GM23338 (cell line): Measurements from ENCODE around the gene NDUFAF7. TPM values are rescaled to one million over a fixed set of nuclear protein-coding genes. Genes with fewer than 3 reads are reported as not detected.

Experiments
- ATAC-seq: fragments of 200-7000 bp; cut with Tn5 transposase; 3 replicates; pipeline ENCODE4 v1.9.1; 2020
- DNase-seq: peaks from one replicate; pipeline ENCODE4 v3.0.0-alpha.2; 2015; ENCODE audit warnings: low spot score
- H2AFZ ChIP-seq: fragments of 200-600 bp; sonication (generic); 2 replicates; pipeline ENCODE4 v1.8.0; 2016; ENCODE audit warnings: antibody characterized with exemption, mild to moderate bottlenecking, moderate library complexity
- H3F3A ChIP-seq: fragments of 200-600 bp; sonication (generic); replicated peaks from 2 replicates; pipeline ENCODE4 v1.8.0; 2017; ENCODE audit warnings: antibody characterized with exemption, mixed run types, low read depth
- H3K27ac ChIP-seq: fragments of 200-600 bp; sonication (generic); 2 replicates; pipeline ENCODE4 v1.6.1; 2016; ENCODE audit warnings: low read depth
- H3K27me3 ChIP-seq: fragments of 200-600 bp; sonication (generic); 2 replicates; pipeline ENCODE4 v1.8.0; 2016; ENCODE audit warnings: mild to moderate bottlenecking, mixed run types, moderate library complexity; ENCODE audit not compliant: insufficient read depth
- H3K36me3 ChIP-seq: fragments of 200-600 bp; sonication (generic); 2 replicates; pipeline ENCODE4 v1.8.0; 2016; ENCODE audit warnings: mild to moderate bottlenecking; ENCODE audit not compliant: insufficient read depth
- H3K4me1 ChIP-seq: fragments of 200-600 bp; sonication (generic); 2 replicates; pipeline ENCODE4 v1.8.0; 2016; ENCODE audit warnings: mild to moderate bottlenecking, moderate library complexity; ENCODE audit not compliant: insufficient read depth
- H3K4me2 ChIP-seq: fragments of 200-600 bp; sonication (generic); 2 replicates; pipeline ENCODE4 v1.7.1; 2017; ENCODE audit warnings: mixed run types
- H3K4me3 ChIP-seq: fragments of 200-600 bp; sonication (generic); 2 replicates; pipeline ENCODE4 v1.6.1; 2016; ENCODE audit warnings: mixed run types
- H3K79me2 ChIP-seq: fragments of 200-600 bp; sonication (generic); replicated peaks from 2 replicates; pipeline ENCODE4 v1.8.0; 2017; ENCODE audit warnings: mild to moderate bottlenecking; ENCODE audit not compliant: insufficient read depth
- H3K9me2 ChIP-seq: fragments of 200-600 bp; sonication (generic); 2 replicates; pipeline ENCODE4 v1.8.0; 2017; ENCODE audit not compliant: insufficient read depth
- H4K20me1 ChIP-seq: fragments of 200-600 bp; sonication (generic); replicated peaks from 2 replicates; pipeline ENCODE4 v1.8.0; 2017; ENCODE audit warnings: mild to moderate bottlenecking; ENCODE audit not compliant: insufficient read depth
- H3K27ac Mint-ChIP-seq: 2 replicates; pipeline ENCODE4 v1.8.0; 2020; ENCODE audit warnings: inconsistent platforms, mild to moderate bottlenecking, moderate library complexity, mixed read lengths
- H3K27me3 Mint-ChIP-seq: 3 replicates; pipeline ENCODE4 v1.8.0; 2022; ENCODE audit warnings: low read depth, mild to moderate bottlenecking, moderate library complexity, mixed read lengths, inconsistent platforms; ENCODE audit not compliant: insufficient read depth, poor library complexity
- H3K36me3 Mint-ChIP-seq: 3 replicates; pipeline ENCODE4 v1.8.0; 2021; ENCODE audit warnings: low read depth, mild to moderate bottlenecking, inconsistent platforms, moderate library complexity, mixed read lengths
- H3K4me1 Mint-ChIP-seq: 3 replicates; pipeline ENCODE4 v1.8.0; 2020; ENCODE audit warnings: mild to moderate bottlenecking, inconsistent platforms, mixed read lengths
- H3K4me3 Mint-ChIP-seq: 3 replicates; pipeline ENCODE4 v1.8.0; 2021; ENCODE audit warnings: moderate library complexity, mild to moderate bottlenecking, inconsistent platforms, mixed read lengths
- H3K9me3 Mint-ChIP-seq: 3 replicates; pipeline ENCODE4 v1.8.0; 2020; ENCODE audit warnings: moderate library complexity, mild to moderate bottlenecking, inconsistent platforms, mixed read lengths
- ETS1 ChIP-seq: IDR thresholded peaks from 2 replicates; pipeline ENCODE4 v1.6.1; 2016; ENCODE audit warnings: antibody characterized with exemption
- JUNB ChIP-seq: IDR thresholded peaks from one replicate; pipeline ENCODE4 v1.6.1; 2016; ENCODE audit warnings: antibody characterized with exemption; ENCODE audit not compliant: unreplicated experiment
- NANOG ChIP-seq: IDR thresholded peaks from 2 replicates; pipeline ENCODE4 v1.6.1; 2016; ENCODE audit warnings: antibody characterized with exemption, borderline replicate concordance
- POLR2AphosphoS5 ChIP-seq: IDR thresholded peaks from 2 replicates; pipeline ENCODE4 v1.6.1; 2016; ENCODE audit warnings: antibody characterized with exemption, low read depth
- STAT1 ChIP-seq: IDR thresholded peaks from one replicate; pipeline ENCODE4 v1.6.1; 2016; ENCODE audit warnings: antibody characterized with exemption; ENCODE audit not compliant: unreplicated experiment
- ZNF114 ChIP-seq: fragments of 250-450 bp; sonication (Bioruptor Pico); IDR thresholded peaks from 2 replicates; pipeline ENCODE4 v1.5.0; 2020; ENCODE audit warnings: mild to moderate bottlenecking, moderate library complexity
- ZNF331 ChIP-seq: fragments of 250-450 bp; sonication (Bioruptor Pico); IDR thresholded peaks from 2 replicates; pipeline ENCODE4 v1.5.0; 2020; ENCODE audit warnings: low read depth, mild to moderate bottlenecking, moderate library complexity
- ZNF462 ChIP-seq: fragments of 250-450 bp; sonication (Bioruptor Pico); IDR thresholded peaks from 2 replicates; pipeline ENCODE4 v1.5.0; 2020; ENCODE audit warnings: mild to moderate bottlenecking, moderate library complexity
- polyA plus RNA-seq: library from polyadenylated mRNA; unstranded; fragments of >200 nt; fragmentation: Nextera tagmentation; extraction: Ambion mirVana; gene quantifications from 2 replicates; pipeline ENCODE4 v1.2.1, GENCODE V29; 2016
- total RNA-seq: library from RNA; depleted of rRNA; stranded (reverse); fragments of >200 nt; shearing (Covaris generic); gene quantifications from 2 replicates; pipeline ENCODE4 v1.2.3, GENCODE V29; 2014
- TF ChIP-seq, protein P1 (sequence below), 2 experiments: fragments of 200-600 bp in 1 of 2; sonication (generic) in 1 of 2; conservative IDR thresholded peaks; 2 replicates each; pipeline versions ENCODE4 v1.5.1 to v1.6.1; 2016 to 2017; ENCODE audit warnings: antibody characterized with exemption in 2 of 2, low read depth in 2 of 2, mild to moderate bottlenecking in 2 of 2, moderate library complexity in 1 of 2

Gene NDUFAF7
- total and polyA plus RNA-seq, 2 experiments from 2014 or later, result 47.4 to 58.2 TPM

- TF ChIP-seq, protein P1, sequence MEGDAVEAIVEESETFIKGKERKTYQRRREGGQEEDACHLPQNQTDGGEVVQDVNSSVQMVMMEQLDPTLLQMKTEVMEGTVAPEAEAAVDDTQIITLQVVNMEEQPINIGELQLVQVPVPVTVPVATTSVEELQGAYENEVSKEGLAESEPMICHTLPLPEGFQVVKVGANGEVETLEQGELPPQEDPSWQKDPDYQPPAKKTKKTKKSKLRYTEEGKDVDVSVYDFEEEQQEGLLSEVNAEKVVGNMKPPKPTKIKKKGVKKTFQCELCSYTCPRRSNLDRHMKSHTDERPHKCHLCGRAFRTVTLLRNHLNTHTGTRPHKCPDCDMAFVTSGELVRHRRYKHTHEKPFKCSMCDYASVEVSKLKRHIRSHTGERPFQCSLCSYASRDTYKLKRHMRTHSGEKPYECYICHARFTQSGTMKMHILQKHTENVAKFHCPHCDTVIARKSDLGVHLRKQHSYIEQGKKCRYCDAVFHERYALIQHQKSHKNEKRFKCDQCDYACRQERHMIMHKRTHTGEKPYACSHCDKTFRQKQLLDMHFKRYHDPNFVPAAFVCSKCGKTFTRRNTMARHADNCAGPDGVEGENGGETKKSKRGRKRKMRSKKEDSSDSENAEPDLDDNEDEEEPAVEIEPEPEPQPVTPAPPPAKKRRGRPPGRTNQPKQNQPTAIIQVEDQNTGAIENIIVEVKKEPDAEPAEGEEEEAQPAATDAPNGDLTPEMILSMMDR (conservative IDR thresholded peaks at IDR 0.05; ENCODE audit: low read depth in 2 of 2), result no peak
- no peak for TF ChIP-seq POLR2AphosphoS5
- TF ChIP-seq ZNF114 (CRISPR knock-in tag), result no peak
- TF ChIP-seq ZNF331, result no peak
- no peak for TF ChIP-seq JUNB
- no peak for TF ChIP-seq STAT1
- no peak for TF ChIP-seq ETS1
These were observed 49.5 kb upstream of the NDUFAF7 start (continued) for GRCh38 chr2:37181726-37182684.

GRCh38 chr2:37188570-37188969, 42.9 kb upstream of the NDUFAF7 start, which contains the start of gene SULT6B1:
TSS of gene SULT6B1 (minus strand) at chr2:37188670. CDS start at chr2:37188640, 30 bp downstream.
- H3K4me2 ChIP-seq, result no peak within 1 kb of the TSS
- H2AFZ ChIP-seq, result peak within 1 kb of the TSS; percentile 33; the same call in 1 of the 2 replicates
- peaks cover 39% of the 10 kb centered on the region for H3K4me1 ChIP-seq
- H3K27ac ChIP-seq, result 0 out of 2 replicates have a peak within 1 kb of the TSS, but pooled peaks have one; percentile 67
- H3K4me3 ChIP-seq, result no peak within 1 kb of the TSS
- H3F3A ChIP-seq, result 0 out of 2 replicates have a peak, but pooled peaks cover 3% of the 10 kb centered on the region
- H3K9me2 ChIP-seq, result no peaks in the 10 kb centered on the region
- peaks cover 6% of the 10 kb centered on the region for H3K27me3 Mint-ChIP-seq
- no peaks in the 10 kb centered on the region for H4K20me1 ChIP-seq
- no peaks in the 10 kb centered on the region for H3K36me3 Mint-ChIP-seq
- 0 out of 2 replicates have a peak within 1 kb of the TSS, but pooled peaks have one; percentile 70 for H3K27ac Mint-ChIP-seq
- DNase-seq (no peak), ATAC-seq (no peak)
- peaks cover 43% of the 10 kb centered on the region for H3K4me1 Mint-ChIP-seq
- H3K79me2 ChIP-seq, result no peaks in the 10 kb centered on the region
- H3K9me3 Mint-ChIP-seq, result no peaks in the 10 kb centered on the region
- no peak within 1 kb of the TSS for H3K4me3 Mint-ChIP-seq
- H3K36me3 ChIP-seq, result no peaks in the 10 kb centered on the region
- H3K27me3 ChIP-seq, result no peaks in the 10 kb centered on the region
- TF ChIP-seq NANOG, result no peak
- TF ChIP-seq JUNB, result no peak
- TF ChIP-seq ETS1, result no peak
- no peak for TF ChIP-seq ZNF462 (CRISPR knock-in tag)
- no peak for TF ChIP-seq ZNF331
- TF ChIP-seq POLR2AphosphoS5, result no peak
- no peak for TF ChIP-seq ZNF114 (CRISPR knock-in tag)
- TF ChIP-seq, protein P1 (conservative IDR thresholded peaks at IDR 0.05; ENCODE audit: low read depth in 2 of 2), result no peak
